Spinal cord (tissue), 10 donors: ENCODE measurements around the gene FOXE1. TPM values are rescaled to one million over a fixed set of nuclear protein-coding genes. Genes with fewer than 3 reads are reported as not detected.

Experiments used
- DNase-seq, 6 donors: peaks; one replicate each; pipeline versions ENCODE4 v3.0.0 to v3.0.0-alpha.2; 2013 to 2015; ENCODE audit warnings: low spot score in 6 of 6, low read depth in 4 of 6
- H3K27ac ChIP-seq: one replicate; pipeline ENCODE4 v1.5.1; 2013; ENCODE audit warnings: low read depth, low read length, control low read depth
- H3K27me3 ChIP-seq: one replicate; pipeline ENCODE4 v1.6.1; 2013; ENCODE audit warnings: low read length; ENCODE audit not compliant: control insufficient read depth, insufficient read depth
- H3K36me3 ChIP-seq: one replicate; pipeline ENCODE4 v1.6.1; 2013; ENCODE audit warnings: low read length; ENCODE audit not compliant: control insufficient read depth, insufficient read depth
- H3K4me1 ChIP-seq: one replicate; pipeline ENCODE4 v1.6.1; 2013; ENCODE audit warnings: low read length; ENCODE audit not compliant: control insufficient read depth, insufficient read depth
- H3K4me3 ChIP-seq: one replicate; pipeline ENCODE4 v1.5.1; 2013; ENCODE audit warnings: low read depth, low read length, control low read depth
- H3K9me3 ChIP-seq: one replicate; pipeline ENCODE4 v1.6.1; 2013; ENCODE audit warnings: low read length; ENCODE audit not compliant: control insufficient read depth, insufficient read depth
- WGBS: methylation state at CpG from one replicate; pipeline ENCODE4 v1.1.5; 2013; ENCODE audit warnings: missing lambda C conversion rate; ENCODE audit not compliant: insufficient coverage; 5-methylcytosine and 5-hydroxymethylcytosine counted together
- polyA plus RNA-seq, 2 donors: library from polyadenylated mRNA; unstranded; fragments of 120-200 nt; gene quantifications; one replicate each; pipeline ENCODE4 v1.2.1, GENCODE V29; 2013; ENCODE audit not compliant: insufficient read length in 2 of 2
- total RNA-seq, 2 donors: library from RNA; depleted of rRNA in 1 of 2; stranded (reverse); fragments of 120-200 nt in 1 of 2; fragments of >200 nt in 1 of 2; gene quantifications; one replicate each; pipeline versions ENCODE4 v1.2.3 to v1.2.4, GENCODE V29; 2013 to 2014
- donor health status: healthy.

The FOXE1 gene
- total and polyA plus RNA-seq, 4 donors: not detected

DNA sequence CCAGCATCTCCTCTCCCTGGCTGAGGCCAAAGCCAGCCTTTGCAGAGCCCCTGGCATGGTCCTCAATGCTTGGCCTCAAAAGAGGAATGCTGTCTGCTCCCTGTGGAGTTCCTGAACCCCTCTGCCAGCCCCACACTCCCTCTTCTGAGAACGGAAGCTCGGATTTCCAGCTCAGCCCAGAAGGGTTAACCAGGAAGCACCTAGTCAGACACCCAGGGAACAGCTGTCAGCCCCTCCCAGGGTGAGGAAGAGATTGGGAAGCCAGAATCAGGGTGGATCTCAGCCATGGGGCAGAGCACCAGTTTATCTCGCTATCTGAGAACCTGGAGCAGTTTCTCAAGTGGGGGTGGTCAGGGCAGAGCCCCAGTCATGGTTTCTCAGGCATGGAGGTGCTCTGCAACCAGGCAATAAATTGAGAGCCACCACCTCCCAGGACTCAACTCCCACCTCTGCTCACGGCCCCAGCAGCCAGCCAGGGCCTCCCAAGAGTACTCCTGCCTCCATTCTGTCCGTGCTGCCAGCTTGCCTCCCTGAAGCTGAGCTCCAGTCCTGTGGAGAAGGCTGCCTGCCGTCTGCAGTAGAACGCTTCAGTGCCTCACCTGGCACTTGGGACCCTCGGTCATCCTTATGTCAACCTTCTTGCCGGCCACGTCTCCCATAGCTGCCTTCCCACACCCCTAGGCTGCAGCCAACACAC lies 7.6 kb downstream of the FOXE1 start:
- H3K27me3 ChIP-seq: peaks cover 74% of the 10 kb centered on the region
- DNase-seq: no peak
- no peak overlapping the region for H3K4me3 ChIP-seq
- no peaks in the 10 kb centered on the region for H3K9me3 ChIP-seq
- no peaks in the 10 kb centered on the region for H3K36me3 ChIP-seq
- H3K27ac ChIP-seq: no peak overlapping the region
- H3K4me1 ChIP-seq: peaks cover 11% of the 10 kb centered on the region
- WGBS: 43% methylated on average over 10 of the region's 10 CpGs

DNA sequence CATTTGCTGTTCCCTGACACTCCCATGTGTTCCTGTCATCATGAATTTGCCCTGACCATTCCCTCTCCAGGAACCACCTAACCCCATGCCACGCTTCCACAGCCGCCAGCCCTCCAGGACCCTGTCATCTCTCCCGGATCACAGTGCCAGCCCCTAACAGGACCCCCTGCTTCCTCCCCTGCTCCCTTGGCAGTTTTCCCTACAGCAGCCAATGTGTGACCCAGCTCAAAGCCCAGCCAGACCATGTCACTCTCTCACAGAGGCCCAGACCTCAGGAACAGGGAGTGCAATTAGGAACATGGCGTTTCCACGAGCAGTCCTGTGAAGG lies 8.1 kb downstream of the FOXE1 start:
- 68% methylated on average over 3 of the region's 5 CpGs for WGBS
- Histone ChIP-seq H3K36me3 (no peaks in the 10 kb centered on the region), H3K27ac (no peak overlapping the region), H3K4me1 (peaks cover 11% of the 10 kb centered on the region), H3K27me3 (peaks cover 69% of the 10 kb centered on the region), H3K4me3 (no peak overlapping the region), H3K9me3 (peaks cover 2% of the 10 kb centered on the region)
- no peak for DNase-seq

DNA sequence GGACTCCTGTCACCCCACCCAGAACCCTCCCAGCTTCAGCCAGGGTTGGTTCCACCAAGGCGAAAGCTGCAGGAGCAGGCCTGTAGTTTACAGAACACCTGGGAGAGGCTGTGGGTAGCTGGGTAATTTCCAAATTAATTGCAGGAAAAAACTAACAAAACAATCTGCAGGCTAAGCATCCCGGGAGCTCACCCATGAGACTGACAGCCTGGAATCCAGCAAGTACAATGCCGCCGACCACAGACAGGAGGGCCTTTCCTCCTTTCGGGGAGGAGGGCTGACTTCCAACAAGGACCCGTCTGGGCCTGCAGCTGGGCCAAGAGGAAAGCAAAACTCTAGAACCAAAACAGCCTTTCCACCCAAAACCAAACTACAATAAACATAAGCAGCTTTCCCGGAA lies 10.3 kb downstream of the FOXE1 start:
- Histone ChIP-seq H3K4me1 (peaks cover under 1% of the 10 kb centered on the region), H3K4me3 (no peak overlapping the region), H3K9me3 (peaks cover 5% of the 10 kb centered on the region), H3K27ac (no peak overlapping the region), H3K27me3 (peaks cover 47% of the 10 kb centered on the region), H3K36me3 (no peaks in the 10 kb centered on the region)
- DNase-seq: no peak
- WGBS: 59% methylated on average over 6 of the region's 7 CpGs

DNA sequence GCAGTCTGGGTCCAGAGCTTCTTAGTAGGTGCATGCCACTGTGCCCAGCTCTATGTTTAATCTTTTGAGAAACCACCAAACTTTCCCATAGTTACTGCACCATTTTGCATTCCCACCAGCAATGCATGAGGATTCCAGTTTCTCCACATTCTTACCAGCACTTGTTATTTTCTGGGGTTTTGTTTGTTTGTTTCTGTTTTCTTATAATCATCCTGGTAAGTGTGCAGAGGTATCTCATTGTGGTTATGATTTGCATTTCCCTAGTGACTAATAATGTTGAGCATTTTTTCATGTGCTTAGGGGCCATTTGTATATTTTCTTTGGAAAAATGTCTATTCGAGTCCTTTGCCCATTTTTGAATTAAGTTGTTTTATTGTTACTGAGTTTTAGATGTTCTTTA lies 11.4 kb downstream of the FOXE1 start:
- no peak for DNase-seq
- no CpG with 5 or more reads among the region's 1 CpG for WGBS
- H3K4me3 ChIP-seq: no peak overlapping the region
- H3K9me3 ChIP-seq: peaks cover 5% of the 10 kb centered on the region
- no peaks in the 10 kb centered on the region for H3K4me1 ChIP-seq
- no peak overlapping the region for H3K27ac ChIP-seq
- no peaks in the 10 kb centered on the region for H3K36me3 ChIP-seq
- H3K27me3 ChIP-seq: peaks cover 36% of the 10 kb centered on the region

DNA sequence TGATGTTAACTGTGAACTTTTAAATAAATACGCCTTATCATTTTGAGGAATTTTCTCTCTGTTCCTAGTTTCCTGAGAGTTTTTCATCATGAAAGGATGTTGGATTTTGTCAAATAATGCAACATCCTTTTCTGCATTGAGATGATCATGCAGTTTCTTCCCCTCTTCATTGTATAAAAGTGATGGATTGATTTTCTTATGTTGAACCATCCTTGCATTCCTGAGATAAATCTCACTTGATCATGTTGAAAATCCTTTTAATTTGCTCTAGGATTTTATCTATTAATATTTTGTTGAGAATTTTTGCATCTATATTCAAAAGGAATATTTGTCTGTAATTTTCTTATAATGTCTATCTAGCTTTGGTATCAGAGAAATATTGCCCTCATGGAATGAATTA lies 13.3 kb downstream of the FOXE1 start:
- Histone ChIP-seq H3K27ac (no peak overlapping the region), H3K4me3 (no peak overlapping the region), H3K9me3 (peaks cover 5% of the 10 kb centered on the region), H3K4me1 (no peaks in the 10 kb centered on the region), H3K36me3 (no peaks in the 10 kb centered on the region), H3K27me3 (peaks cover 20% of the 10 kb centered on the region)
- DNase-seq: no peak
- WGBS: no CpG with 5 or more reads among the region's 1 CpG

DNA sequence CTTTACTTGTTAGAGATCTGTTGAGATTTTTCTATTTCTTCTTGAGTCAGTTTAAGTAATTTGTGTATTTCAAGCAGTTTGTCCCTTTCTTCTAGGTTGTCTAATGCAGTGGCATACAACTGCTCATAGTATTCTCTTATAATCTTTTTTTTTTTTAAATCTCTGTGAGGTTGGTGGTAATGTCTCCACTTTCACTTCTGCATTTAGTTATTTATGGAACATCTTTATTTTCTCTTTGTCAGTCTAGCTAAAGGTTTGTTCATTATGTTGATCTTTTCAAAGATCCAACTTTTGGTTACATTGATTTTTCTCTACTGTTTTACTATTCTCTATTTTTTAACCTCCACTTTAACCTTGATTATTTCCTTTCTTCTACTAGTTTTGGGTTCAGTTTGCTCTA lies 13.8 kb downstream of the FOXE1 start:
- no peaks in the 10 kb centered on the region for H3K4me1 ChIP-seq
- H3K9me3 ChIP-seq: peaks cover 5% of the 10 kb centered on the region
- no peak overlapping the region for H3K4me3 ChIP-seq
- no peak for DNase-seq
- H3K36me3 ChIP-seq: no peaks in the 10 kb centered on the region
- peaks cover 16% of the 10 kb centered on the region for H3K27me3 ChIP-seq
- H3K27ac ChIP-seq: no peak overlapping the region

DNA sequence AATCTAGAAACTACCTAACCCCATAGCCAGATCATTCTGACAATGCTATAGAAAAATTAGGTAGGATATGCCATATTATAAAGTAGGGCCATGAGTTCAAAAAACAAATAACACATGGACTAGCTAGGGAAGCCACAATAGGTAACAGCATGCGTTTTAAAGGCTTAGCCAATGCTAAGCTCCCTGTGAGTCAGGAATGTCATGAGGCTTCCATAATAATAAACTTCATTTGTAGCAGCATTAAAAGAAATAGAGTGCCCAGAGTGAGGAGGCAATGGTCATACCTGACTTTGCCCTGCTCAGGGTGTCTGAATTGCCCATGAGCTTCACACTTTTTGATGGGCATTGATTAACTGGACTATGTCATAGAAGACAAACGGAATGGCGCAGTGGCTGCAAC lies 15.8 kb downstream of the FOXE1 start:
- H3K27me3 ChIP-seq: peaks cover 9% of the 10 kb centered on the region
- H3K27ac ChIP-seq: no peak overlapping the region
- H3K4me3 ChIP-seq: no peak overlapping the region
- H3K9me3 ChIP-seq: peaks cover 5% of the 10 kb centered on the region
- DNase-seq: no peak
- WGBS: 100% methylated on average over 2 of the region's 3 CpGs
- H3K36me3 ChIP-seq: no peaks in the 10 kb centered on the region
- H3K4me1 ChIP-seq: no peaks in the 10 kb centered on the region

DNA sequence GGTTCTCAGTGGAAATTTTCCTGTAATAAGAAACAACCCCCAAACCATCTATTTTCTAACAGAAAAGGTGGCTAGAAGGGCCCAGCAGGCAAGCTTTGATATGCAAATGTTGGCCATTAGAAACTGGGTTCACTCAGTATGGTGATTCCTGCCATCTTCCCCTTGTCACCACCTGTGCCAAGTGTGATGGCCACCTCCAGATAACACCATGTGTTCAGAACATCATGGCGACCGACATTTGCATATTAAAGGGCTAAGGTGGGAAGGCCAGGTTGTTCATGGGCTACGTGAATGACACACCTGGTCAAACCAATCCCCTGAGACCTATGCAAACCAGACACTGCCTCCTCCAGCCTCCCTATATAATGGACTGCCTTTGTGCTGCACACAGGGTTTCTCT lies 20.4 kb downstream of the FOXE1 start:
- peaks cover 2% of the 10 kb centered on the region for H3K27me3 ChIP-seq
- 86% methylated on average over 1 of the region's 3 CpGs for WGBS

GRCh38 chr9:97873882-97874281 lies 20.9 kb downstream of the FOXE1 start:
- 100% methylated on average over 2 of the region's 6 CpGs for WGBS

More for the DNA sequence above, 20.4 kb downstream of the FOXE1 start:
- no peak for DNase-seq
- no peaks in the 10 kb centered on the region for H3K36me3 ChIP-seq
- no peak overlapping the region for H3K4me3 ChIP-seq
- no peak overlapping the region for H3K27ac ChIP-seq
- H3K4me1 ChIP-seq: peaks cover 12% of the 10 kb centered on the region
- H3K9me3 ChIP-seq: no peaks in the 10 kb centered on the region

DNA sequence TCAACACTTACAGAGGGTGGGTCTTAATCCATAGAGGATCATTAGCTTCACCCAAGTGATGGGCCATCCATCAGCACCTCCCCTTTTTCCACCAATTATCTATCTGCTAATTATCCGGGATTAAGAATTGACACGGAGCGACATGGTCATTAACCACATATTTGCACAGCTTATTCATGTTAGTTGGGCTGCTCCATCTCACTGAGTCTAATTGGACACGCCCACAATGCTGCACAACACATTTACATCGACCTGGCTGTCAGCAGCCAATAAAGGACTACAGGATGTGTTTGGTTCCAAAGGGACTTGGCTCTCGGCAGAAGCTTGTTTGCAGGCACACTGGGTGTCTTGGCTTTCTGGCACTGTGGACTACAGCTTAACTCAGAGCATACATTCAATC lies 21.6 kb downstream of the FOXE1 start:
- whole genome bisulfite sequencing: 50% methylated on average over 6 of the region's 6 CpGs
- DNase-seq: no peak
- Histone ChIP-seq H3K4me3 (no peak overlapping the region), H3K9me3 (no peaks in the 10 kb centered on the region), H3K4me1 (peaks cover 12% of the 10 kb centered on the region), H3K36me3 (no peaks in the 10 kb centered on the region), H3K27ac (no peak overlapping the region), H3K27me3 (peaks cover 2% of the 10 kb centered on the region)

More at GRCh38 chr9:97873882-97874281, 20.9 kb downstream of the FOXE1 start:
- DNase-seq: no peak
- Histone ChIP-seq H3K27me3 (peaks cover 2% of the 10 kb centered on the region), H3K27ac (no peak overlapping the region), H3K9me3 (no peaks in the 10 kb centered on the region), H3K36me3 (no peaks in the 10 kb centered on the region), H3K4me1 (peaks cover 12% of the 10 kb centered on the region), H3K4me3 (no peak overlapping the region)
